ENCODE data around the gene LLPH.

Gene LLPH

GRCh38 chr12:66142826-66143225 lies 12.3 kb upstream of the LLPH start:
- no peak for DNase-seq (ENCODE audit: low read depth)

- no peak for DNase-seq (ENCODE audit: low read depth)
These were observed 10.7 kb upstream of the LLPH start for GRCh38 chr12:66141299-66141698.

- DNase-seq (ENCODE audit: low read depth), result no peak
These were observed 10.2 kb upstream of the LLPH start for GRCh38 chr12:66140731-66141130.

- no peak for DNase-seq (ENCODE audit: low read depth)
These were observed 8.8 kb upstream of the LLPH start for GRCh38 chr12:66139328-66139727.

- DNase-seq (ENCODE audit: low read depth), result no peak
These were observed 7.4 kb upstream of the LLPH start for GRCh38 chr12:66137937-66138336.

DNA sequence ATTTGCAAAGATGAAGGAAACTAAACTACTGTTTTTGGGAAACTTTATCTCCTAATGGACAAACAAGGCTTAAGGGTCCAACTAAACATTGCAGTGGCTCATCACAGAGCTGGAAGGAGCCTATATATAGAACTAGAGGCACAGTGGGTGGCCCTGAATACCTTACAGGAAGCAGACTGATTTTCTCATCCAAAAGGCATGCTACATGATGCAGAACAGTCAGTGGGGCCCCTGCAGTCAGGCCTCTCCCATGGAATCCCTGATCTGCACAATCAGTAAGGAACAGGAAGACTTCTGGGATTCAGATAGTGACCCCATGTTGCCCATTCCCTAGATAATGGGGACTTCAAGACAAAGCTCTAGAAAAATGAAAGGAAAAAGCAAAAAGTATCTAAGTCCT lies 1.9 kb upstream of the LLPH start:
- no peak for DNase-seq (ENCODE audit: low read depth)

DNA sequence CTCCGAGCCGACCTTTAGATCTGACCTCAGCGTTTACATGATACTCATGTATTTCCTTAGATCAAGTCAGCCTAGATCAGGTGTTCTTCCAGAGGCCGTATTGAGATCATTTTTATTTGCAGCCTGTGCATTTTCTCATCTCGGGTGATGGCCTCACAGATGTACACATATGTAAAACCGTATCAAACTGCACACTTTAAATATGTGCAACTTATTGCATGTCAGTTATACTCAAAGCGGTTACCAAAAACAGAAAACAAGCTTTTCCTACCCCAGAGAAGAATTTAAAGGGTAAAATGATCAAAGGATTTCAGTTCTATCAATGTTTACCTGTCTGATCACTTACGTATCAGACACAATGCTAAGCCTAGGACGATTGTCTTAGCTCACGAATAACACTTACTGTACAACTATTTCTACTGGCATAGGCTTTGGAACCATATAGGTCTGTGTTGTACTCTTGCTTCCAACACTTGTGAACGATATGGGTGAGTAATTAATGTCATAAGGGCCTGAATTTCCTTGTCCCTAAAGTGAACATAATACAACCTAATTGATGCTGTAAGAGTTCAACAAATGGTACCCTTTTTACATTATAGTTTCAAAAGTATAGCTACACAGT lies 628 bp upstream of the LLPH start:
- DNase-seq (ENCODE audit: low read depth), result no peak

GRCh38 chr12:66129934-66130266 lies 650 bp downstream of the LLPH start:
- DNase-seq (ENCODE audit: low read depth), result no peak

GRCh38 chr12:66127650-66128049 lies 2.9 kb downstream of the LLPH start:
- no peak for DNase-seq (ENCODE audit: low read depth)

GRCh38 chr12:66120477-66120876 lies 10.1 kb downstream of the LLPH start:
- no peak for DNase-seq (ENCODE audit: low read depth)

- DNase-seq (ENCODE audit: low read depth), result no peak
These were observed 10.7 kb downstream of the LLPH start for GRCh38 chr12:66119870-66120241.

- DNase-seq (ENCODE audit: low read depth), result no peak
These were observed 11.2 kb downstream of the LLPH start for GRCh38 chr12:66119229-66119869.

GRCh38 chr12:66118240-66118891 lies 12.2 kb downstream of the LLPH start:
- no peak for DNase-seq (ENCODE audit: low read depth)

DNA sequence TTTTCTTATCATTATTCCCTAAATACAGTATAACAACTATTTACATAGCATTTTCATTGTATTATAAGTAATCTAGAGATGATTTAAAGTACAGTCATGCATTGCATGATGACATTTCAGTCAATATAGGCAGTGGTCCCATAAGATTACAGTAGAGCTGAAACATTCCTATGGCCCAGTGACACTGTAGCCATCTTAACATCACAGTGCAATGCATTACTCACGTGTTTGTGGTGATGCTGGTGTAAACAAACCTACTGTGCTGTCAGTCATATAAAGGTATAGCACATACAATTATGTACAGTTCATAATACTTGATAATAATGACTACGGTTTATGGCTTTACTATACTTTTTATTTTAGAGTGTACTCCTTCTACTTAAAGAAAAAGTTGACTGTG lies 13.3 kb downstream of the LLPH start:
- DNase-seq (ENCODE audit: low read depth), result no peak

GRCh38 chr12:66115071-66115600 lies 15.4 kb downstream of the LLPH start:
- no peak for DNase-seq (ENCODE audit: low read depth)

DNA sequence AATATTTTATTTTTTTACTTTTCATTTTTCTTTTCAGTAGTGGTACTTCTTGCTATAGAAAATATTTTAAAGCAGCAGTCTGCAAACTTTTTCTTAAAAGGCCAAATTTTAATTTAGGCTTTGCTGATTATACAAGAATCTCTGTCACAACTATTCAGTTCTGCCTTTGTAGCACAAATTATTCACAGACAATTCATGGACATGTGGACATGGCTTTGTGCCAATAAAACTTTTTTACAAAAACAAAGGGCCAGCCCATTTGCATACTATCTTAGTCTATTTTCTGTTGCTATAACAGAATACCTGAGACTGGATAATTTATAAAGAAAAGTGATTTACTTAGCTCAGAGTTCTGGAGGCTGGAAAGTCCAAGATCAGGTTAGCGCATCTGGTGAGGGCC lies 17.1 kb downstream of the LLPH start:
- DNase-seq (ENCODE audit: low read depth), result no peak

DNA sequence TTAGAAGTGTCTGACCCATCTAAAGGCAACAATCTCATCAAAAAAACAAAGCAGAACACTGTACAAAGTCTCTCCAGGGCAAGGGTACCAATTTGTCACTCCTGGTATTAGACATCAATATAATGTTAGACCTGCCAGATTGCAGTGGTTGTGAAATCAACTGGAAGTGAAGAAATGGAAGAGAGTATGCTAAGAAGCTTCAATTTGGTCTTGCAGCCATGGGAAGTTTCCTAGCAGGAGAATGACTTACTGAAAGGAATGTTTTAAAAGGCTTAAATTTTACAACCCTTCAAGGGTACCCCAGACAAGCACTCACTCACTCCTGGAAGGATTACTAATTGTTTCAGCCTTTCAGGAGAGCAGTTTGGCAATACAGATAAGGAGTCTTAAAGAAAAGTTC lies 18.9 kb downstream of the LLPH start:
- no peak for DNase-seq (ENCODE audit: low read depth)

DNA sequence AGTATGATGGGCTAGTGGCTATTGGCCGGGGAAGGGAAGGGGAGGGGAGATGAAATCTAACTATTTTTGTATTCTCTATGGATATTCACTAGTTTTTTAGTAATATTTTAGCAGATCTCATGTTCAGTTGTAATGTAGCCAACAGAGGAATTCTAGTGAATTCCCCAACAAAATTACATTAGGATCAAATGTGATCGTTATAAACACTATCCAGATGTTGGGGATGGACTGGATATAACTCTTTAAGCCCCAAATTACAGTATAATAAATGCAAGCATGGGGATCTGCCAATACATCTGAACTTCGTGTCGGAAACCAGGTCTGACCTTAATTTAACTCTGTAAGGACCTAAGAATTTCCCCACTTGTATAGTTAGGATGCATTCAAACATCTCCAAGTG lies 21.5 kb downstream of the LLPH start:
- DNase-seq (ENCODE audit: low read depth), result no peak

GRCh38 chr12:66108386-66108785 lies 22.2 kb downstream of the LLPH start:
- DNase-seq (ENCODE audit: low read depth), result no peak

GRCh38 chr12:66107451-66107915 lies 23.1 kb downstream of the LLPH start:
- DNase-seq (ENCODE audit: low read depth), result peak; percentile 6

GRCh38 chr12:66103016-66103913 lies 27.3 kb downstream of the LLPH start:
- no peak for DNase-seq (ENCODE audit: low read depth)

DNA sequence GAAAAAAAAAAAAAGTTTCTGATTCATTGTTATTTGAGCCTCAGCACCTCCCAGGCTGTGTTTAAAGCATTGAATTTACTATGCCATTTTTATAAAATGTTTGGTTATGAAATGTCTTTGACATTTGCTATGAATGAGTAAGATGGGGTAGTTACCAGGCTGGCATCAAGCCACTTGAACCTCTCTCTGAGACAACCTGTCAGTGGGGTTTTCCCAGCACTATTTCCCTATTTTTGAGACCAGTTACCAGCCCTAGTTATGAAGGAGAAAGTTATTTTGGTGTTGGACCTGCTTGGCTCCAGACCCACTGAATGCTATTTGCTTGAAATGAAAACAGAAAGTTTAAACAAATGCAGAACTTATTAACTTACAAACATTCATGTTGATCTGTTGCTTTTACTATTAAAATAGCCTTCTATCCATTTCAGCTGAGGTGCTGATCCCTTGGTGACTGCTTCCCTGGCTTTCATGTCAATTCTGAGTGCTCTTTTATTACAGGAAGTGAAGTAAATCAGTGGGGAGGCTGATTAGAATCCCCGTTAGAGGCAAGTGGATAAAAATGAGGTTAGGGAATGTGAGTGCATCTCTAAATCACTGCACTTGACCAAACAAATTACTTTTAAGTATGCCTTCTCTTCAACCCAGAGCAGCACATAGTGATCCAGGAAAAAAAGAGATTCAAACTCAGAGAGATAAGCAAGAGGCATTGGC lies 37.8 kb downstream of the LLPH start:
- DNase-seq (ENCODE audit: low read depth), result no peak
